HG02678 (cell line): ENCODE data around the gene OR2V2.
"Not testable (repeated sequence)": the region's sequence is repeated elsewhere in the genome, so short reads cannot be mapped to it uniquely, and the experiment has no call there.

Experiments
- ATAC-seq: cut with Tn5 transposase; IDR thresholded peaks from one replicate; pipeline ENCODE4 v1.9.1; 2021; ENCODE audit warnings: mild to moderate bottlenecking, moderate library complexity; ENCODE audit not compliant: unreplicated experiment

The OR2V2 gene

GRCh38 chr5:181142054-181142453 lies 5.3 kb upstream of the OR2V2 start:
- no peak for ATAC-seq

- no peak for ATAC-seq
These were observed 2.3 kb upstream of the OR2V2 start for GRCh38 chr5:181145133-181145532.

GRCh38 chr5:181149355-181149754 lies 2.0 kb downstream of the OR2V2 start:
- no peak for ATAC-seq

GRCh38 chr5:181149806-181150733 lies 2.7 kb downstream of the OR2V2 start:
- no peak for ATAC-seq

GRCh38 chr5:181151146-181151545 lies 3.8 kb downstream of the OR2V2 start:
- no peak for ATAC-seq

GRCh38 chr5:181152406-181152805 lies 5.0 kb downstream of the OR2V2 start:
- ATAC-seq = no peak

- no peak for ATAC-seq
These were observed 6.4 kb downstream of the OR2V2 start for GRCh38 chr5:181153814-181154213.

- no peak for ATAC-seq
These were observed 9.4 kb downstream of the OR2V2 start for GRCh38 chr5:181156758-181157157.

- ATAC-seq = no peak
These were observed 11.5 kb downstream of the OR2V2 start for GRCh38 chr5:181158869-181159268.

GRCh38 chr5:181159286-181160151 lies 12.1 kb downstream of the OR2V2 start:
- ATAC-seq = peak; percentile 82

GRCh38 chr5:181160152-181160754 lies 12.9 kb downstream of the OR2V2 start:
- ATAC-seq = peak; percentile 54

- ATAC-seq = not testable (repeated sequence)
These were observed 13.6 kb downstream of the OR2V2 start for GRCh38 chr5:181160755-181161533.

GRCh38 chr5:181161534-181162175 lies 14.3 kb downstream of the OR2V2 start:
- no peak for ATAC-seq

GRCh38 chr5:181163487-181164075 lies 16.2 kb downstream of the OR2V2 start:
- no peak for ATAC-seq

- ATAC-seq = no peak
These were observed 16.9 kb downstream of the OR2V2 start for GRCh38 chr5:181164076-181164952.

- ATAC-seq = no peak
These were observed 19.7 kb downstream of the OR2V2 start for GRCh38 chr5:181166812-181167733.

GRCh38 chr5:181167814-181168488 lies 20.6 kb downstream of the OR2V2 start:
- no peak for ATAC-seq
